Neural cell (in vitro differentiated cells): ENCODE results near the gene ZNF99. TPM values are rescaled to one million over a fixed set of nuclear protein-coding genes. Genes with fewer than 3 reads are reported as not detected.

Experiments
- H2AFZ ChIP-seq: fragments of 200-600, 300-800 bp; sonication (generic), shearing (Covaris generic); 2 replicates; pipeline ENCODE4 v1.6.0; 2014; ENCODE audit warnings: low read depth, mild to moderate bottlenecking, antibody characterized with exemption, low read length, moderate library complexity
- H3F3A ChIP-seq: fragments of 200-600 bp; shearing (Covaris generic); 2 replicates; pipeline ENCODE4 v1.6.1; 2016; ENCODE audit warnings: mild to moderate bottlenecking, moderate library complexity, mixed read lengths, antibody characterized with exemption, low read length; ENCODE audit not compliant: insufficient read depth, poor library complexity, severe bottlenecking
- H3K27ac ChIP-seq: fragments of 200-600, 300-800 bp; sonication (generic), shearing (Covaris generic); 2 replicates; pipeline ENCODE4 v1.5.1; 2014; ENCODE audit warnings: mild to moderate bottlenecking, low read length, moderate library complexity
- H3K27me3 ChIP-seq: fragments of 300-800, 200-600 bp; sonication (generic), shearing (Covaris generic); 2 replicates; pipeline ENCODE4 v1.6.0; 2014; ENCODE audit warnings: mild to moderate bottlenecking, low read depth, low read length, moderate library complexity; ENCODE audit not compliant: insufficient read depth
- H3K36me3 ChIP-seq: fragments of 300-800, 200-600 bp; sonication (generic), shearing (Covaris generic); 2 replicates; pipeline ENCODE4 v1.5.1; 2014; ENCODE audit warnings: mild to moderate bottlenecking, antibody characterized with exemption, low read length, moderate library complexity; ENCODE audit not compliant: insufficient read depth
- H3K4me2 ChIP-seq: fragments of 300-800, 200-600 bp; sonication (generic), shearing (Covaris generic); 2 replicates; pipeline ENCODE4 v1.6.0; 2014; ENCODE audit warnings: mild to moderate bottlenecking, low read length
- H3K4me3 ChIP-seq: fragments of 300-800, 200-600 bp; sonication (generic), shearing (Covaris generic); 2 replicates; pipeline ENCODE4 v1.5.1; 2014; ENCODE audit warnings: mild to moderate bottlenecking, low read length, moderate library complexity
- H3K79me2 ChIP-seq: fragments of 200-600 bp; shearing (Covaris generic); replicated peaks from 2 replicates; pipeline ENCODE4 v1.6.0; 2014; ENCODE audit warnings: mild to moderate bottlenecking, low read length, moderate library complexity; ENCODE audit not compliant: insufficient read depth
- H3K9ac ChIP-seq: fragments of 300-800, 200-600 bp; sonication (generic), shearing (Covaris generic); 2 replicates; pipeline ENCODE4 v1.6.1; 2016; ENCODE audit warnings: mild to moderate bottlenecking, low read length, mixed read lengths
- H3K9me2 ChIP-seq: fragments of 200-600 bp; shearing (Covaris generic); 2 replicates; pipeline ENCODE4 v1.6.1; 2016; ENCODE audit warnings: mild to moderate bottlenecking, low read length, mixed read lengths; ENCODE audit not compliant: insufficient read depth
- H3K9me3 ChIP-seq: fragments of 200-600, 300-800 bp; sonication (generic), shearing (Covaris generic); 2 replicates; pipeline ENCODE4 v1.6.1; 2016; ENCODE audit warnings: mild to moderate bottlenecking, mixed run types, low read length, moderate library complexity, mixed read lengths
- H4K20me1 ChIP-seq: fragments of 200-600 bp; shearing (Covaris generic); 2 replicates; pipeline ENCODE4 v1.6.1; 2016; ENCODE audit warnings: mild to moderate bottlenecking, mixed run types; ENCODE audit not compliant: insufficient read depth
- CTCF ChIP-seq: fragments of 450-650 bp; IDR thresholded peaks from 2 replicates; pipeline ENCODE4 v1.5.1; 2014; ENCODE audit warnings: antibody characterized with exemption, mild to moderate bottlenecking, moderate library complexity; ENCODE audit not compliant: poor library complexity, severe bottlenecking
- EP300 ChIP-seq: fragments of 450-650 bp; conservative IDR thresholded peaks from 2 replicates; pipeline ENCODE4 v1.6.1; 2014; ENCODE audit warnings: antibody characterized with exemption, mild to moderate bottlenecking, moderate library complexity; ENCODE audit not compliant: poor library complexity, severe bottlenecking
- EZH2 ChIP-seq: fragments of 200-600, 300-800 bp; shearing (Covaris generic), sonication (generic); IDR thresholded peaks from 2 replicates; pipeline ENCODE4 v1.6.1; 2014; ENCODE audit warnings: antibody characterized with exemption, low read length, borderline replicate concordance, mild to moderate bottlenecking; ENCODE audit not compliant: insufficient read depth, poor library complexity, severe bottlenecking
- MXI1 ChIP-seq: fragments of 450-650 bp; conservative IDR thresholded peaks from 2 replicates; pipeline ENCODE4 v1.6.1; 2014; ENCODE audit warnings: antibody characterized with exemption, mild to moderate bottlenecking; ENCODE audit not compliant: poor library complexity, severe bottlenecking
- POLR2AphosphoS5 ChIP-seq: IDR thresholded peaks from 2 replicates; pipeline ENCODE4 v1.6.1; 2012
- RAD21 ChIP-seq: fragments of 450-650 bp; conservative IDR thresholded peaks from 2 replicates; pipeline ENCODE4 v1.6.1; 2014; ENCODE audit warnings: antibody characterized with exemption, mild to moderate bottlenecking, moderate library complexity
- REST ChIP-seq: IDR thresholded peaks from 2 replicates; pipeline ENCODE4 v1.6.1; 2012; ENCODE audit warnings: borderline replicate concordance
- SMC3 ChIP-seq: fragments of 450-650 bp; conservative IDR thresholded peaks from 2 replicates; pipeline ENCODE4 v1.6.1; 2014; ENCODE audit warnings: antibody characterized with exemption, mild to moderate bottlenecking, moderate library complexity; ENCODE audit not compliant: poor library complexity
- TAF1 ChIP-seq: IDR thresholded peaks from 2 replicates; pipeline ENCODE4 v1.6.1; 2012; ENCODE audit warnings: low read depth
- polyA minus RNA-seq: library from RNA; depleted of rRNA, polyadenylated mRNA; stranded (reverse); fragments of >200 nt; gene quantifications from 2 replicates; pipeline ENCODE4 v1.2.3, GENCODE V29; 2014
- polyA plus RNA-seq: library from polyadenylated mRNA; depleted of rRNA; stranded (reverse); fragments of >200 nt; gene quantifications from 2 replicates; pipeline ENCODE4 v1.2.3, GENCODE V29; 2014

The ZNF99 gene
- polyA plus RNA-seq (not detected in 2 replicates), polyA minus RNA-seq (not detected in 2 replicates)

GRCh38 chr19:22783651-22784410 is at the start of gene ZNF99:
Gene ZNF99 (minus strand): TSS chr19:22784151. CDS start chr19:22784016, 135 bp downstream.
- no peaks in the 10 kb centered on the region for H3K9me3 ChIP-seq
- H2AFZ ChIP-seq, result no peak within 1 kb of the TSS
- H3K4me3 ChIP-seq, result no peak within 1 kb of the TSS
- H3K27me3 ChIP-seq, result no peaks in the 10 kb centered on the region
- no peaks in the 10 kb centered on the region for H3K36me3 ChIP-seq
- TF ChIP-seq MXI1 (no peak), CTCF (no peak), TAF1 (no peak), EZH2 (no peak), REST (no peak), EP300 (no peak), RAD21 (no peak), POLR2AphosphoS5 (no peak), SMC3 (no peak)
- no peaks in the 10 kb centered on the region for H3F3A ChIP-seq
- no peaks in the 10 kb centered on the region for H4K20me1 ChIP-seq
- H3K9me2 ChIP-seq, result no peaks in the 10 kb centered on the region
- H3K79me2 ChIP-seq, result no peaks in the 10 kb centered on the region
- no peak within 1 kb of the TSS for H3K9ac ChIP-seq
- no peak within 1 kb of the TSS for H3K27ac ChIP-seq
- H3K4me2 ChIP-seq, result no peak within 1 kb of the TSS

- no peaks in the 10 kb centered on the region for H3K9me3 ChIP-seq
- no peak within 1 kb of the TSS for H3K4me3 ChIP-seq
- H3K36me3 ChIP-seq, result no peaks in the 10 kb centered on the region
- H3K9ac ChIP-seq, result no peak within 1 kb of the TSS
- H2AFZ ChIP-seq, result no peak within 1 kb of the TSS
- H3K79me2 ChIP-seq, result no peaks in the 10 kb centered on the region
- no peaks in the 10 kb centered on the region for H3K27me3 ChIP-seq
- no peaks in the 10 kb centered on the region for H4K20me1 ChIP-seq
- no peaks in the 10 kb centered on the region for H3K9me2 ChIP-seq
- TF ChIP-seq RAD21 (no peak), POLR2AphosphoS5 (no peak), EZH2 (no peak), CTCF (no peak), REST (no peak), SMC3 (no peak), MXI1 (no peak), TAF1 (no peak)
- no peaks in the 10 kb centered on the region for H3F3A ChIP-seq
- H3K27ac ChIP-seq, result no peak within 1 kb of the TSS
- H3K4me2 ChIP-seq, result no peak within 1 kb of the TSS
Measured at GRCh38 chr19:22832031-22832762, 48.2 kb upstream of the ZNF99 start, which contains the start of gene ZNF723. Gene ZNF723 (plus strand): TSS chr19:22832291. CDS start chr19:22832380, 89 bp downstream.
